Inflammatory macrophage treated with lipopolysaccharide for 4 hours (primary cell): ENCODE measurements around the gene PTOV1.

Experiments used
- DNase-seq: peaks from one replicate; pipeline ENCODE4 v3.0.0-alpha.2; 2020

Gene PTOV1

GRCh38 chr19:49892716-49893115 lies 41.8 kb downstream of the PTOV1 start:
- DNase-seq: no peak

- DNase-seq: no peak
Measured at GRCh38 chr19:49894011-49894664, 43.2 kb downstream of the PTOV1 start.

- DNase-seq: peak; percentile 81
Measured at GRCh38 chr19:49894879-49895565, 44.1 kb downstream of the PTOV1 start.

GRCh38 chr19:49895566-49896297 lies 44.8 kb downstream of the PTOV1 start:
- no peak for DNase-seq

- peak; percentile 95 for DNase-seq
Measured at GRCh38 chr19:49896863-49897621, 46.1 kb downstream of the PTOV1 start, which contains the start of gene IL4I1. Gene IL4I1, minus strand, starts transcription at chr19:49896887. Its CDS starts 727 bp downstream, at chr19:49896160.

GRCh38 chr19:49904136-49904535 lies 53.2 kb downstream of the PTOV1 start:
- DNase-seq: peak; percentile 82

- DNase-seq: no peak
Measured at GRCh38 chr19:49906879-49907564, 56.1 kb downstream of the PTOV1 start.

GRCh38 chr19:49907745-49908446 lies 56.9 kb downstream of the PTOV1 start:
- no peak for DNase-seq

DNA sequence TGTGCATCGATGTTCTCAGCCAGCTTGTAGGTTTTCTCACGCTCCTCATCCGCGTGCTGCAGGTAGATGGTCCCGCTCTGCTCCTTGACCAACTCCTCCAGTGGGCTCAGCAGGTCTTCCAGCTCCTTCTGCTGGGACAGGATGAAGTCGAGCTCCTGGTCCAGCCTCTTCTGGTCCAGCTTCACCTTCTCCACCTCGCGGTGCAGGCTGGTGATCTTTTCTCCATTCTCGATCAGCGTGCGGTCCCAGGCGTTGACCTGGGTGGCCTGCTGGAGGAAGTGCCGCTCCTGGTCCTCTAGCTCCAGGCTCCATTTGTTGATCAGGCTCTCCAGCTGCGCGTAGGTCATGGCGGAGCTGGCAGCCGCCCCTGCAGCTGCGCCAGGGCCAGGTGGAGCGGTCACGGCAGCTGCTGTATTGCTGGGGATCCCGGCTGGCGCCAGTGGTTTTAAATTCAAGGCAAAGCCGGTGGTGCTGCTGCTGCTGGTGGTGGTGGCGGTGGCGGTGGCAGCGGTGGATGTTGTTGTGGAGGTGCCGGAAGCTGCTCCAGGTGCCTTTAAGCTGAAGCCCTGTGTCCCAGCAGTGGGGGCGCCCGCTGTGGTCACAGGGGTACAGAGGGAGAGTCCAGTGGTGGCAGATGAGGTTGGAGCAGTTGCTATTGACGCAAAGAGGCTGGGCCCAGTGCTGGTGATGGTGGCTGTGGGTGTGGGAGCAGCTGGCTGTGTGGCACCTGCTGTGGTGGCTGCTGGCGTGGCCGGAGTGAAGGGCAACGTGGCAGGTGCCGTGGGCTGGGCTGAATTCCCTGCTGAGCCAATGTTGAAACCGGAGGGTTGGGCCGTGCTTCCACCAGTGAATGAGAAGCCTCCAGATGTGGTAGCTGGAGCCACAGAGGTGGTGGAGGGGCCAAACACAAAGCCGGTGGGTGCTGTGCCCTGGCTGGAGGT lies 57.8 kb downstream of the PTOV1 start:
- DNase-seq: no peak

GRCh38 chr19:49910179-49910578 lies 59.2 kb downstream of the PTOV1 start:
- no peak for DNase-seq
